ENCODE results near the gene KCNMB4. TPM values are rescaled to one million over a fixed set of nuclear protein-coding genes. Genes with fewer than 3 reads are reported as not detected.

Gene KCNMB4
- total RNA-seq, 6 experiments from 2014 or later, result 0.25 to 1.3 (median 0.57) TPM

- WGBS (ENCODE audit: insufficient coverage, low coverage, low lambda C conversion rate, missing lambda C conversion rate), result 62% methylated on average over 10 of the region's 13 CpGs
- intact Hi-C loops (cut with DNase I), result no loop called here
Measured at GRCh38 chr12:70449074-70449752, 83.1 kb downstream of the KCNMB4 start.

GRCh38 chr12:70449753-70450341 lies 83.8 kb downstream of the KCNMB4 start:
- WGBS (ENCODE audit: insufficient coverage, low coverage, low lambda C conversion rate, missing lambda C conversion rate), result 60% methylated on average over 2 of the region's 2 CpGs
- no peak overlapping the region for H3K27ac ChIP-seq
- no peak overlapping the region for H3K4me3 ChIP-seq
- DNase-seq (no peak), ATAC-seq (peak in 1 of 4 donors; percentile 31)
- intact Hi-C loops (cut with DNase I), result no loop called here
- H3K27me3 ChIP-seq, result no peaks in the 10 kb centered on the region
- no peak for TF ChIP-seq POLR2A (IDR thresholded peaks at IDR 0.05)
- TF ChIP-seq CTCF (IDR thresholded peaks at IDR 0.05), result no peak
- no peaks in the 10 kb centered on the region for H3K4me1 ChIP-seq
- H3K36me3 ChIP-seq, result no peaks in the 10 kb centered on the region
- H3K9me3 ChIP-seq, result no peaks in the 10 kb centered on the region

More at GRCh38 chr12:70449074-70449752, 83.1 kb downstream of the KCNMB4 start:
- Histone ChIP-seq H3K4me1 (no peaks in the 10 kb centered on the region), H3K36me3 (no peaks in the 10 kb centered on the region), H3K27ac (no peak overlapping the region), H3K9me3 (no peaks in the 10 kb centered on the region), H3K4me3 (no peak overlapping the region), H3K27me3 (no peaks in the 10 kb centered on the region)
- no peak for DNase-seq
- TF ChIP-seq POLR2A (IDR thresholded peaks at IDR 0.05), result no peak
- no peak for TF ChIP-seq CTCF (IDR thresholded peaks at IDR 0.05)
- ATAC-seq, result no peak

GRCh38 chr12:70451528-70451927 lies 85.4 kb downstream of the KCNMB4 start:
- H3K9me3 ChIP-seq, result no peaks in the 10 kb centered on the region
- H3K27me3 ChIP-seq, result no peaks in the 10 kb centered on the region
- intact Hi-C loops (cut with DNase I), result no loop called here
- H3K4me3 ChIP-seq, result no peak overlapping the region
- no peaks in the 10 kb centered on the region for H3K4me1 ChIP-seq
- TF ChIP-seq CTCF (IDR thresholded peaks at IDR 0.05) (no peak), POLR2A (IDR thresholded peaks at IDR 0.05) (no peak)
- 67% methylated on average over 1 of the region's 1 CpG for WGBS (ENCODE audit: insufficient coverage, low coverage, low lambda C conversion rate, missing lambda C conversion rate)
- DNase-seq (no peak), ATAC-seq (no peak)
- H3K36me3 ChIP-seq, result no peaks in the 10 kb centered on the region
- no peak overlapping the region for H3K27ac ChIP-seq

GRCh38 chr12:70456953-70457352 lies 90.9 kb downstream of the KCNMB4 start:
- Histone ChIP-seq H3K27me3 (no peaks in the 10 kb centered on the region), H3K4me1 (no peaks in the 10 kb centered on the region)
- intact Hi-C loops (cut with DNase I), result no loop called here

More at GRCh38 chr12:70456953-70457352, 90.9 kb downstream of the KCNMB4 start:
- no peaks in the 10 kb centered on the region for H3K9me3 ChIP-seq
- no peak for TF ChIP-seq CTCF (IDR thresholded peaks at IDR 0.05)
- TF ChIP-seq POLR2A (IDR thresholded peaks at IDR 0.05), result no peak
- no peaks in the 10 kb centered on the region for H3K36me3 ChIP-seq
- no peak overlapping the region for H3K27ac ChIP-seq
- DNase-seq, result no peak
- ATAC-seq, result no peak
- H3K4me3 ChIP-seq, result no peak overlapping the region

Measured in right lobe of liver (tissue), 6 donors.